ENCODE data around the gene SWI5. TPM values are rescaled to one million over a fixed set of nuclear protein-coding genes. Genes with fewer than 3 reads are reported as not detected.

SWI5 gene
- total and polyA plus RNA-seq, 8 donors, result 6.3 to 20.2 (median 7.3) TPM

- ATAC-seq, result no peak
- no peaks in the 10 kb centered on the region for H3K4me1 ChIP-seq
These were observed 33.5 kb downstream of the SWI5 start for GRCh38 chr9:128309551-128309950.

GRCh38 chr9:128310461-128310860 is 34.4 kb downstream of the SWI5 start:
- no peaks in the 10 kb centered on the region for H3K4me1 ChIP-seq
- H3K27me3 ChIP-seq, result no peaks in the 10 kb centered on the region
- WGBS, 2 donors, result 87 to 93% methylated on average over 10 of the region's 10 CpGs
- H3K36me3 ChIP-seq, result peaks cover 8 to 28% (median 14%) of the 10 kb centered on the region in 3 donors
- DNase-seq (no peak), ATAC-seq (peak in 1 of 4 donors; percentile 13), FAIRE-seq (no peak)
- no peak overlapping the region for H3K4me3 ChIP-seq
- intact Hi-C loops (cut with DNase I), result no loop called here
- TF ChIP-seq, protein P1, sequence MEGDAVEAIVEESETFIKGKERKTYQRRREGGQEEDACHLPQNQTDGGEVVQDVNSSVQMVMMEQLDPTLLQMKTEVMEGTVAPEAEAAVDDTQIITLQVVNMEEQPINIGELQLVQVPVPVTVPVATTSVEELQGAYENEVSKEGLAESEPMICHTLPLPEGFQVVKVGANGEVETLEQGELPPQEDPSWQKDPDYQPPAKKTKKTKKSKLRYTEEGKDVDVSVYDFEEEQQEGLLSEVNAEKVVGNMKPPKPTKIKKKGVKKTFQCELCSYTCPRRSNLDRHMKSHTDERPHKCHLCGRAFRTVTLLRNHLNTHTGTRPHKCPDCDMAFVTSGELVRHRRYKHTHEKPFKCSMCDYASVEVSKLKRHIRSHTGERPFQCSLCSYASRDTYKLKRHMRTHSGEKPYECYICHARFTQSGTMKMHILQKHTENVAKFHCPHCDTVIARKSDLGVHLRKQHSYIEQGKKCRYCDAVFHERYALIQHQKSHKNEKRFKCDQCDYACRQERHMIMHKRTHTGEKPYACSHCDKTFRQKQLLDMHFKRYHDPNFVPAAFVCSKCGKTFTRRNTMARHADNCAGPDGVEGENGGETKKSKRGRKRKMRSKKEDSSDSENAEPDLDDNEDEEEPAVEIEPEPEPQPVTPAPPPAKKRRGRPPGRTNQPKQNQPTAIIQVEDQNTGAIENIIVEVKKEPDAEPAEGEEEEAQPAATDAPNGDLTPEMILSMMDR (IDR thresholded peaks at IDR 0.05), result no peak
- H3K27ac ChIP-seq, result no peak overlapping the region
- no peaks in the 10 kb centered on the region for H3K9me3 ChIP-seq

More at GRCh38 chr9:128309551-128309950, 33.5 kb downstream of the SWI5 start:
- H3K27ac ChIP-seq, result no peak overlapping the region
- FAIRE-seq (no peak), DNase-seq (no peak)
- H3K4me3 ChIP-seq, result no peak overlapping the region
- WGBS, 2 donors, result 92 to 94% methylated on average over 16 of the region's 16 CpGs
- H3K9me3 ChIP-seq, result no peaks in the 10 kb centered on the region
- TF ChIP-seq, protein P1 (IDR thresholded peaks at IDR 0.05), result no peak
- peaks cover 5 to 26% (median 14%) of the 10 kb centered on the region in 3 donors for H3K36me3 ChIP-seq
- intact Hi-C loops (cut with DNase I), result no loop called here
- no peaks in the 10 kb centered on the region for H3K27me3 ChIP-seq

DNA sequence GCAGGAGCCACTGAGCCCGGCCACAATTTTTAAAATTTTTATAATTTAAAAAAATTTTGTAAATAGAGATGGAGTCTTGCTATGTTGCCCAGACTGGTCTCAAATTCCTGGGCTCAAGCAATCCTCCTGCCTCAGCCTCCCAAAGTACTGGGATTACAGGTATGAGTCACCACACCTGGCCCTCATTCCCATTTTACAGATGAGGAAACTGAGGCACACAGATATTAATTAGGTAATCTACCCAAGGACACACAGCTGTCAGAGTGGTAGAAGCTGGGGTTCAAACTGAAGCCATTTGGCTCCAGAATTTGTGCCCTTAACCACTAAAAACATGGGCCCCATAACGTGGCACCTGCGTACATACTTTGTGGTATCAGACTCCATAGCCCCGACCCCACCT is 38.6 kb downstream of the SWI5 start:
- H3K9me3 ChIP-seq, result no peaks in the 10 kb centered on the region
- ATAC-seq (no peak), DNase-seq (no peak), FAIRE-seq (no peak)
- no peaks in the 10 kb centered on the region for H3K4me1 ChIP-seq
- WGBS, 2 donors, result 91 to 94% methylated on average over 4 of the region's 4 CpGs
- no peak overlapping the region for H3K4me3 ChIP-seq
- no peak overlapping the region for H3K27ac ChIP-seq
- intact Hi-C loops (cut with DNase I), result no loop called here
- peaks cover 8 to 23% (median 13%) of the 10 kb centered on the region in 3 donors for H3K36me3 ChIP-seq
- no peaks in the 10 kb centered on the region for H3K27me3 ChIP-seq
- TF ChIP-seq, protein P1 (IDR thresholded peaks at IDR 0.05), result no peak

- no peak for DNase-seq
- intact Hi-C loops (cut with DNase I), result no loop called here
- FAIRE-seq, result no peak
- H3K9me3 ChIP-seq, result no peaks in the 10 kb centered on the region
- no peak overlapping the region for H3K4me3 ChIP-seq
- peaks cover 0 to 4% (median 2%) of the 10 kb centered on the region in 3 donors for H3K4me1 ChIP-seq
- no peak overlapping the region for H3K27ac ChIP-seq
- no peak for ATAC-seq
- H3K36me3 ChIP-seq, result peaks cover 3 to 7% (median 6%) of the 10 kb centered on the region in 3 donors
- WGBS, 2 donors, result 87 to 90% methylated on average over 9 of the region's 9 CpGs
- H3K27me3 ChIP-seq, result no peaks in the 10 kb centered on the region
- TF ChIP-seq, protein P1 (IDR thresholded peaks at IDR 0.05), result no peak
These were observed 40.3 kb downstream of the SWI5 start for GRCh38 chr9:128316421-128316820.

- FAIRE-seq, result no peak
These were observed 41.6 kb downstream of the SWI5 start for GRCh38 chr9:128317629-128318028.

More at GRCh38 chr9:128317629-128318028, 41.6 kb downstream of the SWI5 start:
- ATAC-seq (no peak), DNase-seq (no peak)
- Histone ChIP-seq H3K36me3 (peaks cover 3 to 7% (median 6%) of the 10 kb centered on the region in 3 donors), H3K27ac (no peak overlapping the region), H3K4me1 (peaks cover 0 to 7% (median 5%) of the 10 kb centered on the region in 3 donors), H3K4me3 (no peak overlapping the region), H3K9me3 (no peaks in the 10 kb centered on the region), H3K27me3 (no peaks in the 10 kb centered on the region)
- 78 to 89% methylated on average over 2 of the region's 2 CpGs for WGBS, 2 donors
- TF ChIP-seq, protein P1 (IDR thresholded peaks at IDR 0.05), result no peak
- intact Hi-C loops (cut with DNase I), result no loop called here
